Upper lobe of left lung (tissue), 6 donors: ENCODE data around the gene TMEM238. TPM values are rescaled to one million over a fixed set of nuclear protein-coding genes. Genes with fewer than 3 reads are reported as not detected.
"Not testable (repeated sequence)": the region's sequence is repeated elsewhere in the genome, so short reads cannot be mapped to it uniquely, and the experiment has no call there.

Source experiments
- ATAC-seq, 2 donors: fragments of 200-7000 bp; cut with Tn5 transposase; one replicate each; pipeline ENCODE4 v1.9.1; 2022; ENCODE audit warnings: mild to moderate bottlenecking in 2 of 2, moderate library complexity in 2 of 2; ENCODE audit not compliant: low FRiP score in 2 of 2
- DNase-seq, 2 donors: peaks; one replicate each; pipeline ENCODE4 v3.0.0-alpha.2; 2019 to 2020
- H3K27ac ChIP-seq, 4 donors: fragments of 200-600 bp; sonication (generic); one replicate each; pipeline ENCODE4 v1.5.1; 2016 to 2019
- H3K27me3 ChIP-seq, 4 donors: fragments of 200-600 bp; sonication (generic); one replicate each; pipeline ENCODE4 v1.5.1; 2017 to 2019
- H3K36me3 ChIP-seq, 4 donors: fragments of 200-600 bp; sonication (generic); one replicate each; pipeline ENCODE4 v1.5.1; 2016 to 2019
- H3K4me1 ChIP-seq, 4 donors: fragments of 200-600 bp; sonication (generic); one replicate each; pipeline ENCODE4 v1.5.1; 2018 to 2019
- H3K4me3 ChIP-seq, 4 donors: fragments of 200-600 bp; sonication (generic); one replicate each; pipeline ENCODE4 v1.5.1; 2017 to 2019; ENCODE audit warnings: mild to moderate bottlenecking in 2 of 4, moderate library complexity in 1 of 4
- H3K9me3 ChIP-seq, 4 donors: fragments of 200-600 bp; sonication (generic); one replicate each; pipeline ENCODE4 v1.5.1; 2018 to 2019
- EP300 ChIP-seq, 4 donors: sonication (generic); formaldehyde crosslinking; IDR thresholded peaks; one replicate each; pipeline ENCODE4 v1.5.1; 2017; ENCODE audit warnings: antibody characterized with exemption in 4 of 4, control low read depth in 2 of 4
- POLR2A ChIP-seq, 4 donors: fragments of 450-650 bp; IDR thresholded peaks; one replicate each; pipeline ENCODE4 v1.5.1; 2016 to 2017; ENCODE audit warnings: antibody characterized with exemption in 4 of 4, mild to moderate bottlenecking in 2 of 4
- POLR2AphosphoS5 ChIP-seq, 2 donors: sonication (generic); formaldehyde crosslinking; IDR thresholded peaks; one replicate each; pipeline ENCODE4 v1.5.1; 2017; ENCODE audit warnings: antibody characterized with exemption in 2 of 2
- WGBS, 2 donors: methylation state at CpG; one replicate each; pipeline ENCODE4 v1.1.5; 2017 to 2018; 5-methylcytosine and 5-hydroxymethylcytosine counted together
- total RNA-seq, 6 donors: library from RNA; depleted of rRNA in 4 of 6; stranded (reverse); fragments of >200 nt in 4 of 6; gene quantifications; one replicate each; pipeline versions ENCODE4 v1.1.0 to v1.2.1, GENCODE V29; 2016 to 2021
- TF ChIP-seq, protein P1 (sequence below), 6 experiments: fragments of 450-650 bp in 4 of 6; fragments of 200-600 bp in 2 of 6; sonication (generic) in 2 of 6; IDR thresholded peaks; one replicate each; pipeline ENCODE4 v1.5.1; 2016 to 2019; ENCODE audit warnings: antibody characterized with exemption in 6 of 6
- donor health status: DM: no; HTN: no; CAD: no; lungs with moderate emphysema.
- donor health status: DM: no; HTN: yes; CAD: no; lungs with severe emphysema.

The TMEM238 gene
- total RNA-seq, 6 donors from 2014 or later, result 22.0 to 54.6 (median 36.0) TPM

DNA sequence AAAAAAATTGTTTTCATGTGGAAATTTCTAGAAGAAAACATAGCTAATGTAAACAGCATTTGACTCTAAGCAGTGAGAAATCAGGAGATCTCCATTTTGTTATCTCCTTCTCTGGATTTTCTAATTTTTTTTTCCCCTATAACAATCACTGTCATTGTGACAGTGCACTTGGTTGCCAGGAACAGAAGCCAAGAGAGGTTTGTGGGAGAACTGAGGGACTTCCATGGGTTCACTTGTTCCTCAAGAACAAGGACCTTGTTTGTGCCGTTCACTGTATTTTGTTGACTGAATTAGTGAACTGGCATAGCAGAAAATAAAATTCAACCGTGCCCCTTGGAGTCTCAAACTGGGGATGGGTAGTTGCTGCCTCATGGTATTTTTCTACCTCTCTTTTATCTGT, 42.0 kb upstream of the TMEM238 start:
- peaks cover 0 to 8% (median 0%) of the 10 kb centered on the region in 4 donors for H3K27me3 ChIP-seq
- 63 to 70% methylated on average over 2 of the region's 2 CpGs for WGBS, 2 donors
- ATAC-seq, result no peak
- H3K4me3 ChIP-seq, result no peak overlapping the region
- no peaks in the 10 kb centered on the region for H3K36me3 ChIP-seq
- no peaks in the 10 kb centered on the region for H3K4me1 ChIP-seq
- DNase-seq, result no peak
- TF ChIP-seq POLR2A (IDR thresholded peaks at IDR 0.05), result no peak
- TF ChIP-seq POLR2AphosphoS5 (IDR thresholded peaks at IDR 0.05), result no peak
- TF ChIP-seq, protein P1, sequence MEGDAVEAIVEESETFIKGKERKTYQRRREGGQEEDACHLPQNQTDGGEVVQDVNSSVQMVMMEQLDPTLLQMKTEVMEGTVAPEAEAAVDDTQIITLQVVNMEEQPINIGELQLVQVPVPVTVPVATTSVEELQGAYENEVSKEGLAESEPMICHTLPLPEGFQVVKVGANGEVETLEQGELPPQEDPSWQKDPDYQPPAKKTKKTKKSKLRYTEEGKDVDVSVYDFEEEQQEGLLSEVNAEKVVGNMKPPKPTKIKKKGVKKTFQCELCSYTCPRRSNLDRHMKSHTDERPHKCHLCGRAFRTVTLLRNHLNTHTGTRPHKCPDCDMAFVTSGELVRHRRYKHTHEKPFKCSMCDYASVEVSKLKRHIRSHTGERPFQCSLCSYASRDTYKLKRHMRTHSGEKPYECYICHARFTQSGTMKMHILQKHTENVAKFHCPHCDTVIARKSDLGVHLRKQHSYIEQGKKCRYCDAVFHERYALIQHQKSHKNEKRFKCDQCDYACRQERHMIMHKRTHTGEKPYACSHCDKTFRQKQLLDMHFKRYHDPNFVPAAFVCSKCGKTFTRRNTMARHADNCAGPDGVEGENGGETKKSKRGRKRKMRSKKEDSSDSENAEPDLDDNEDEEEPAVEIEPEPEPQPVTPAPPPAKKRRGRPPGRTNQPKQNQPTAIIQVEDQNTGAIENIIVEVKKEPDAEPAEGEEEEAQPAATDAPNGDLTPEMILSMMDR (IDR thresholded peaks at IDR 0.05), result no peak
- TF ChIP-seq EP300 (IDR thresholded peaks at IDR 0.05), result no peak
- no peak overlapping the region for H3K27ac ChIP-seq
- H3K9me3 ChIP-seq, result no peaks in the 10 kb centered on the region

DNA sequence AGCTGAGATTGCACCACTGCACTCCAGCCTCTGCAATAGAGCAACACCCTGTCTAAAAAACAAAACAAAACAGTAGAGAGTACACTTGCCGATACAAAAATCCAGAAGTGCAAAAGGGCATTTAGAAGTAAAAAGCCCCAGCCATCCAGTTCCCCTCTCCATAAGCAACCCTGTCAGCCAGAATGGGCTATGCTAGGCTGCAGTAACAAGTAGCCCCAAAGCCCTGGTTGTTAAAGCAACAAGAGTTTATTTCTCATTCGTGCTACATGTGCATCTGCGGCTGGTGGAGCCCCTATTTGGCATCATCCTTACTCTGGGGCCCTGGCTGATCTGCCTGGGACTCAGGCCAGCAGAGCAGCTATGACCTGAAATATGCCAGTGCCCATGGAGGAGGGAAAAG, 40.4 kb upstream of the TMEM238 start:
- no peaks in the 10 kb centered on the region for H3K36me3 ChIP-seq
- ATAC-seq, result no peak
- no peaks in the 10 kb centered on the region for H3K4me1 ChIP-seq
- no peaks in the 10 kb centered on the region for H3K9me3 ChIP-seq
- 82 to 84% methylated on average over 3 of the region's 3 CpGs for WGBS, 2 donors
- peaks cover 0 to 5% (median 0%) of the 10 kb centered on the region in 4 donors for H3K27me3 ChIP-seq
- no peak for TF ChIP-seq EP300 (IDR thresholded peaks at IDR 0.05)
- no peak for TF ChIP-seq POLR2A (IDR thresholded peaks at IDR 0.05)
- TF ChIP-seq, protein P1 (IDR thresholded peaks at IDR 0.05), result no peak
- no peak for TF ChIP-seq POLR2AphosphoS5 (IDR thresholded peaks at IDR 0.05)
- H3K27ac ChIP-seq, result no peak overlapping the region
- no peak for DNase-seq
- H3K4me3 ChIP-seq, result no peak overlapping the region

DNA sequence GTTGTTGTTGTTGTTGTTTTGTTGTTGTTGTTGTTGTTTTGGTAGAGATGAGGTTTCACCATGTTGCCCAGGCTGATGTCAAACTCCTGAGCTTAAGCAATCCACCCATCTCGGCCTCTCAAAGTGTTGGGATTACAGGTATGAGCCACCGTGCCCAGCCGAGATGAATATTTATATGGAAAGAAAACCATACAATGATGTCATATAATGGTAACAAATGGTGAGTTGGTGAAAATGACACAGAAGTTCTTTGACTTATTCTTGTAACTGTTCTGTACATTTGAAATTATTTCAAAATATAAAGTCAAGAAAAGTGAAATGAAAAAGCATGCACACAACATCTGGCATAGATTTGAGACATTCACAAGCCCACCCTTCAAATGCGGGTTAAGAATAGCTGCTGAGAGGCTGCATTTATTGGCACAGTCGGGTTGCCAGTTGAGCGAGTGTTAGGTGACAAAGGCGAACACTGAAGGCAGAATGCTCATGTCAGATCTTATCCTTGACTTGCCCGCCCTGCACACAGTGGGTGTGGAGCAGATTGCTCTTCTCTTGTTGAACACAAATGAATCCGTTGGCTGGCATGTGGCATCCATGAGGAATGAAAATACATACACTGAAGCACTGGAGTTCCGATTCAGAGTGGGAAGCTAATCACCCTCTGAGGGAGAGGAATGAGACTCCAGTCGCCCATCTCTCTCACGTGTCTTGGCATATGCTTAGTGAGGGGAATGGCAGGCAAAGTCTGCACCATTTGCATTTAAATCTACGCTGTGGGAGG, 39.3 kb upstream of the TMEM238 start:
- Histone ChIP-seq H3K9me3 (no peaks in the 10 kb centered on the region), H3K4me1 (no peaks in the 10 kb centered on the region), H3K27ac (no peak overlapping the region), H3K4me3 (no peak overlapping the region), H3K27me3 (no peaks in the 10 kb centered on the region), H3K36me3 (no peaks in the 10 kb centered on the region)
- no peak for DNase-seq
- ATAC-seq, result no peak
- TF ChIP-seq, protein P1 (IDR thresholded peaks at IDR 0.05), result no peak
- TF ChIP-seq EP300 (IDR thresholded peaks at IDR 0.05) (no peak), POLR2AphosphoS5 (IDR thresholded peaks at IDR 0.05) (no peak), POLR2A (IDR thresholded peaks at IDR 0.05) (no peak)
- 73 to 77% methylated on average over 13 of the region's 13 CpGs for whole genome bisulfite sequencing, 2 donors

DNA sequence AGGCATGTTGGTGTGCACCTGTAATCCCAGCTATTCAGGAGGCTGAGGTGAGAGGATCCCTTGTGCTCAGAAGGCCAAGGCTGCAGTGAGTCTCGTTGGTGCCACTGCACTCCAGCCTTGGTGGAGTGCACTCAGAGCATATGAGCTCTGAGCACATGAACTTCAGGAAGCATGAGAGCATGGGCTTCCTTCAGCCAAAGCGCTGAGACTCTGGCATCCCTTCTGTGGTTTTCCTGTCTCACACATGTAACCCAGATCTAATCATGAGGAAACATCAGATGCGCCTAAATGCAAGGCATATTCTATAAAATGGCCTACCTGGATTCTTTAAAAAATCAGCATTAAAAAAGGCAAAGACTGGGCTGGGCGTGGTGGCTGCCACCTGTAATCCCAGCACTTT, 37.2 kb upstream of the TMEM238 start:
- H3K27ac ChIP-seq, result not testable (repeated sequence)

DNA sequence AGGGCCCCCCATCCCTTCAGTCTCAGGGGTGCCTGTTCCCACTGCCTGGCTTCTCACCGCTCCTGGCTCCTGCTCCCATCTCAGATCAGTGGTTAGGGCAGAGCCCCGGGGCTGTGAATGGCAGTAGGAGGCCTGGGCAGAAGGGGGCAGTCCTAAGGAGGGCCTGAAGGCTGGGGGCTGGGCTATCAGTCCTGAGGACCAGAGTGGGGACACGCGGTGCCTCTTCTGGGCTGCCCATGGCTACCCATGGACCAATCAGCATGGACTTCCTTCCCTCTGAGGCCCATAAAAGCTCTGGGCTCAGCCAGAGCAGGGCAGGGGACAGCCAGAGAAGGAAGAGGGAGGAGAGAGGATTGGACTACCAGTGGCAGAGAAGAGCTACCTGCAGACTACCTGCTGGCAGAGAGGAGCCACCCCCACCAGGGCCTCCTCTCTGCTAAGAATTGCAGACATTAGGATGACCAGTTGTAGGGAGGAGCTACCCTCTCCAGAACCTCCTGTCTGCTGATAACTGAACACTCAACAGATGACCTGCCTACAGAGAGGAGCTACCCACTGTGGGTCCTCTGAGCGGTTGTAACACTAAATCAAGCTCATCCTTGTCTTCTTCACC, 35.6 kb upstream of the TMEM238 start:
- no peaks in the 10 kb centered on the region for H3K9me3 ChIP-seq
- no peaks in the 10 kb centered on the region for H3K4me1 ChIP-seq
- DNase-seq, result no peak
- H3K27me3 ChIP-seq, result no peaks in the 10 kb centered on the region
- no peak overlapping the region for H3K27ac ChIP-seq
- WGBS, 2 donors, result 60 to 70% methylated on average over 1 to 5 of the region's 5 CpGs
- H3K36me3 ChIP-seq, result no peaks in the 10 kb centered on the region
- TF ChIP-seq POLR2A (IDR thresholded peaks at IDR 0.05) (no peak), POLR2AphosphoS5 (IDR thresholded peaks at IDR 0.05) (no peak), EP300 (IDR thresholded peaks at IDR 0.05) (no peak)
- TF ChIP-seq, protein P1 (IDR thresholded peaks at IDR 0.05), result no peak
- no peak for ATAC-seq
- no peak overlapping the region for H3K4me3 ChIP-seq

More for the DNA sequence above, 37.2 kb upstream of the TMEM238 start:
- not testable (repeated sequence) for DNase-seq, H3K36me3 ChIP-seq, ATAC-seq, H3K27me3 ChIP-seq, H3K4me3 ChIP-seq, H3K4me1 ChIP-seq, H3K9me3 ChIP-seq
- 43 to 45% methylated on average over 3 to 4 of the region's 4 CpGs for WGBS, 2 donors
